HepG2 (cell line): ENCODE results near the gene MT1G. TPM values are rescaled to one million over a fixed set of nuclear protein-coding genes. Genes with fewer than 3 reads are reported as not detected.

Experiments used
- ASH2L ChIP-seq: fragments of 300-600, 200-600 bp; sonication (generic); IDR thresholded peaks from 2 replicates; pipeline ENCODE4 v1.7.0; 2017; ENCODE audit warnings: low read depth, mild to moderate bottlenecking, moderate library complexity, mixed read lengths, low read length; ENCODE audit not compliant: insufficient read length
- EEA1 ChIP-seq: sonication (generic); formaldehyde crosslinking; IDR thresholded peaks from 2 replicates; pipeline ENCODE4 v1.5.1; 2020; ENCODE audit warnings: mild to moderate bottlenecking, missing genetic modification reagents, borderline replicate concordance
- FOXM1 ChIP-seq: sonication (generic); formaldehyde crosslinking; IDR thresholded peaks from 2 replicates; pipeline ENCODE4 v1.5.0; 2020; ENCODE audit warnings: missing genetic modification reagents
- KLF13 ChIP-seq: sonication (generic); formaldehyde crosslinking; IDR thresholded peaks from 2 replicates; pipeline ENCODE4 v1.4.0; 2020; ENCODE audit warnings: mild to moderate bottlenecking, missing genetic modification reagents
- MIER3 ChIP-seq: IDR thresholded peaks from 2 replicates; pipeline ENCODE4 v1.6.1; 2016; ENCODE audit warnings: missing compliant biosample characterization, borderline replicate concordance
- NFE2L2 ChIP-seq: fragments of 150-350 bp; IDR thresholded peaks from 2 replicates; pipeline ENCODE4 v1.6.1; 2014; ENCODE audit warnings: low read length
- PHF21A ChIP-seq: sonication (generic); formaldehyde crosslinking; IDR thresholded peaks from 2 replicates; pipeline ENCODE4 v1.5.0; 2020; ENCODE audit warnings: mild to moderate bottlenecking, missing genetic modification reagents
- PHF8 ChIP-seq: sonication (generic); formaldehyde crosslinking; IDR thresholded peaks from 2 replicates; pipeline ENCODE4 v1.5.0; 2020; ENCODE audit warnings: missing genetic modification reagents
- REST ChIP-seq, 2 experiments: IDR thresholded peaks; 2 replicates each; pipeline ENCODE4 v1.6.1; 2011 to 2012; ENCODE audit warnings: low read length in 2 of 2, borderline replicate concordance in 1 of 2, low read depth in 1 of 2, mild to moderate bottlenecking in 1 of 2, moderate library complexity in 1 of 2
- SAP130 ChIP-seq: IDR thresholded peaks from 2 replicates; pipeline ENCODE4 v1.6.1; 2016; ENCODE audit warnings: low read depth
- THAP7 ChIP-seq: sonication (generic); formaldehyde crosslinking; IDR thresholded peaks from 2 replicates; pipeline ENCODE4 v1.8.1; 2023; ENCODE audit warnings: mild to moderate bottlenecking, missing genetic modification reagents
- ZBTB26 ChIP-seq: IDR thresholded peaks from 2 replicates; pipeline ENCODE4 v1.6.1; 2016; ENCODE audit warnings: missing compliant biosample characterization, missing genetic modification reagents, borderline replicate concordance
- ZFP37 ChIP-seq: sonication (generic); formaldehyde crosslinking; IDR thresholded peaks from 2 replicates; pipeline ENCODE4 v1.4.0; 2020; ENCODE audit warnings: missing genetic modification reagents, borderline replicate concordance
- ZFYVE20 ChIP-seq: sonication (generic); formaldehyde crosslinking; IDR thresholded peaks from 2 replicates; pipeline ENCODE4 v1.8.0; 2023; ENCODE audit warnings: low read depth, mild to moderate bottlenecking, moderate library complexity, missing genetic modification reagents, borderline replicate concordance
- ZNF17 ChIP-seq: sonication (generic); formaldehyde crosslinking; IDR thresholded peaks from 2 replicates; pipeline ENCODE4 v1.5.0; 2020; ENCODE audit warnings: mild to moderate bottlenecking, missing genetic modification reagents
- ZNF337 ChIP-seq: sonication (generic); formaldehyde crosslinking; IDR thresholded peaks from 2 replicates; pipeline ENCODE4 v1.5.1; 2020; ENCODE audit warnings: missing genetic modification reagents, low read depth, mild to moderate bottlenecking, borderline replicate concordance
- ZNF33B ChIP-seq: sonication (generic); formaldehyde crosslinking; IDR thresholded peaks from 2 replicates; pipeline ENCODE4 v1.5.1; 2020; ENCODE audit warnings: mild to moderate bottlenecking, missing genetic modification reagents
- ZNF468 ChIP-seq: sonication (generic); formaldehyde crosslinking; IDR thresholded peaks from 2 replicates; pipeline ENCODE4 v1.8.0; 2022; ENCODE audit warnings: mild to moderate bottlenecking, moderate library complexity, missing genetic modification reagents
- ZNF674 ChIP-seq: sonication (generic); formaldehyde crosslinking; IDR thresholded peaks from 2 replicates; pipeline ENCODE4 v1.5.0; 2020; ENCODE audit warnings: low read depth, mild to moderate bottlenecking, missing genetic modification reagents
- ZNF749 ChIP-seq: sonication (generic); formaldehyde crosslinking; IDR thresholded peaks from 2 replicates; pipeline ENCODE4 v1.8.0; 2022; ENCODE audit warnings: mild to moderate bottlenecking, missing genetic modification reagents, moderate library complexity, borderline replicate concordance
- ZNF775 ChIP-seq: sonication (generic); formaldehyde crosslinking; IDR thresholded peaks from 2 replicates; pipeline ENCODE4 v1.4.0; 2020; ENCODE audit warnings: missing genetic modification reagents, mild to moderate bottlenecking, moderate library complexity, borderline replicate concordance
- ZNF781 ChIP-seq: sonication (generic); formaldehyde crosslinking; IDR thresholded peaks from 2 replicates; pipeline ENCODE4 v1.5.1; 2020; ENCODE audit warnings: borderline replicate concordance, mild to moderate bottlenecking, missing genetic modification reagents; ENCODE audit errors: not compliant biosample characterization
- ZNF816 ChIP-seq: sonication (generic); formaldehyde crosslinking; IDR thresholded peaks from 2 replicates; pipeline ENCODE4 v1.8.0; 2022; ENCODE audit warnings: missing genetic modification reagents, mild to moderate bottlenecking, borderline replicate concordance
- ZSCAN21 ChIP-seq: sonication (generic); formaldehyde crosslinking; IDR thresholded peaks from 2 replicates; pipeline ENCODE4 v1.8.0; 2022; ENCODE audit warnings: mild to moderate bottlenecking, missing genetic modification reagents, moderate library complexity, borderline replicate concordance
- polyA plus RNA-seq, 8 experiments: library from polyadenylated mRNA; depleted of rRNA in 3 of 8; stranded (reverse) in 7 of 8; unstranded in 1 of 8; fragments of >200 nt; fragmentation: Illumina TruSeq in 4 of 8; extraction: Trizol in 4 of 8; gene quantifications; 2 replicates each; pipeline versions ENCODE4 v1.2.1 to v1.2.3, GENCODE V29; 2011 to 2016; ENCODE audit warnings: low read depth in 4 of 8, missing spikeins in 1 of 8, mixed read lengths in 1 of 8; ENCODE audit not compliant: insufficient read depth in 1 of 8
- total RNA-seq, 5 experiments: library from RNA; depleted of rRNA; stranded (reverse); fragments of >200 nt; fragmentation: Illumina TruSeq; extraction: Trizol; gene quantifications; 2 replicates each; pipeline ENCODE4 v1.2.3, GENCODE V29; 2016; ENCODE audit warnings: low read depth in 1 of 5

The MT1G gene
- total and polyA plus RNA-seq, 2 of the 13 experiments (the other 11 are each of a cell fraction or from before 2014, with no cell fraction given): 3.6 to 377 TPM

- TF ChIP-seq ZFP37 (CRISPR knock-in tag): 0 out of 2 replicates have a peak, but pooled peaks have one; percentile 63
- no peak for TF ChIP-seq ZNF775 (CRISPR knock-in tag)
- peak; percentile 53 for TF ChIP-seq SAP130 (CRISPR knock-in tag)
- no peak for TF ChIP-seq REST (IDR thresholded peaks at IDR 0.05; ENCODE audit: borderline replicate concordance in 1 of 2, low read depth in 1 of 2, low read length in 2 of 2)
- TF ChIP-seq ZBTB26 (CRISPR knock-in tag): 0 out of 2 replicates have a peak, but pooled peaks have one; percentile 24
- no peak for TF ChIP-seq FOXM1 (CRISPR knock-in tag)
- no peak for TF ChIP-seq THAP7 (CRISPR knock-in tag)
- TF ChIP-seq ZNF33B: no peak
- TF ChIP-seq ZNF468 (CRISPR knock-in tag): no peak
- no peak; the same call in 1 of the 2 replicates for TF ChIP-seq PHF21A (CRISPR knock-in tag)
- peak; percentile 91 for TF ChIP-seq ZNF781 (CRISPR knock-in tag)
- TF ChIP-seq KLF13 (CRISPR knock-in tag): no peak
- no peak for TF ChIP-seq ZNF17 (CRISPR knock-in tag)
- no peak for TF ChIP-seq NFE2L2
- peak; percentile 56; the same call in 1 of the 2 replicates for TF ChIP-seq ZSCAN21 (CRISPR knock-in tag)
- no peak for TF ChIP-seq ZFYVE20 (CRISPR knock-in tag)
- TF ChIP-seq ASH2L: no peak
- TF ChIP-seq ZNF749 (CRISPR knock-in tag): no peak
- 0 out of 2 replicates have a peak, but pooled peaks have one; percentile 63 for TF ChIP-seq EEA1 (CRISPR knock-in tag)
- no peak for TF ChIP-seq ZNF674
- no peak for TF ChIP-seq MIER3
- no peak; the same call in 1 of the 2 replicates for TF ChIP-seq ZNF816 (CRISPR knock-in tag)
- no peak for TF ChIP-seq ZNF337
- peak; percentile 48; the same call in 1 of the 2 replicates for TF ChIP-seq PHF8
Observed at GRCh38 chr16:56657555-56658326, 10.1 kb downstream of the MT1G start, which contains the start of gene MT1F (continued).
